ENCODE results near the gene SPANXN3.
"Not testable (repeated sequence)": the region's sequence is repeated elsewhere in the genome, so short reads cannot be mapped to it uniquely, and the experiment has no call there.

Gene SPANXN3

GRCh38 chrX:143517375-143517774, at the start of gene SPANXN3:
Gene SPANXN3 (minus strand): TSS chrX:143517475. CDS start chrX:143517391, 84 bp downstream.
- DNase-seq (ENCODE audit: low read depth), result not testable (repeated sequence)

GRCh38 chrX:143536176-143536575, 18.9 kb upstream of the SPANXN3 start:
- DNase-seq (ENCODE audit: low read depth), result no peak

DNA sequence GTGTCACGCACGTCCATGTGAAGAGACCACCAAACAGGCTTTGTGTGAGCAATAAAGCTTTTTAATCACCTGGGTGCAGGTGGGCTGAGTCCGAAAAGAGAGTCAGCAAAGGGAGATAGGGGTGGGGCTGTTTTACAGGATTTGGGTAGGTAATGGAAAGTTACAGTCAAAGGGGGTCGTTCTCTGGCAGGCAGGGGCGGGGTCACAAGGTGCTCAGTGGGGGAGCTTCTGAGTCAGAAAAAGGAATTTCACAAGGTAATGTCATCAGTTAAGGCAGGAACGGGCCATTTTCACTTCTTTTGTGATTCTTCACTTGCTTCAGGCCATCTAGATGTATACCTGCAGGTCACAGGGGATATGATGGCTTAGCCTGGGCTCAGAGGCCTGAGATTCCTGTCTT, 15.1 kb downstream of the SPANXN3 start:
- not testable (repeated sequence) for DNase-seq (ENCODE audit: low read depth)

DNA sequence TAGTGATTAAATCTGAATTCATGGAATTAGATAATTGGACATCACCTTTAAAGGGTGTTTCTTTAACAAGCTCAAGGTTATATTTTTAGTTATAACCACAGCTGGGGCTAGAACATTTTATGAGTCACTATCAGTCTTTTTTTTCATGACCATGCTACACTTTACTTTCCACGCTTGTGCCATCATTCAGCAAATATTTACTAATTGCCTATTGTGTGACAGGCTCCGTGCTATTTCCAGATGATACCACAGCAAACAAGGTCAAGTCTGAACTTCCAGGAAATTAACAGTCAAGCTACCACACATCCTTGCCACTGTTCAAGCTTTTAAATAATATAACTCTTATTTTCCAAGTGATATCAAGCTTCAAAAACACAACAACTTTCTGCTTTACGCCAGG, 16.5 kb downstream of the SPANXN3 start:
- no peak for DNase-seq (ENCODE audit: low read depth)

DNA sequence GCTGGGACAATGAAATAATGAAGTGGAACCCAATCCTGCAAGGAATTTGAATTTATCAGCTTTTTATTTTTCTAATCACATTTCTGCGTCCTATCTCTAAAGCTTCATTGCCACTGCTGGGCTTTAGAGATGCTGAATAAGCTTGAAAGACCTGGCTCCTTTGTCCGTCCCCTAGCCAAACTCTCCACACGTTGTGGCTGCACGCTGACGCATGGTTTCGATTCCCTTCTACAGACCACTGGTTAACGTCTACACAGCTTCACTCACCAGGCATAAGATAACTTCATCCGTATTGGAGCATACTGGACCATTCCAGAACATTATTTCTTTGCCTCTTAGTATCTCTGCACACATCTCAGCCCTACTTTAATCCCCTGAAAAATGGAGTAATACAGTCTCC, 31.2 kb downstream of the SPANXN3 start:
- no peak for DNase-seq (ENCODE audit: low read depth)

- DNase-seq (ENCODE audit: low read depth), result no peak
These were observed 40.5 kb downstream of the SPANXN3 start for GRCh38 chrX:143476751-143477150.

DNA sequence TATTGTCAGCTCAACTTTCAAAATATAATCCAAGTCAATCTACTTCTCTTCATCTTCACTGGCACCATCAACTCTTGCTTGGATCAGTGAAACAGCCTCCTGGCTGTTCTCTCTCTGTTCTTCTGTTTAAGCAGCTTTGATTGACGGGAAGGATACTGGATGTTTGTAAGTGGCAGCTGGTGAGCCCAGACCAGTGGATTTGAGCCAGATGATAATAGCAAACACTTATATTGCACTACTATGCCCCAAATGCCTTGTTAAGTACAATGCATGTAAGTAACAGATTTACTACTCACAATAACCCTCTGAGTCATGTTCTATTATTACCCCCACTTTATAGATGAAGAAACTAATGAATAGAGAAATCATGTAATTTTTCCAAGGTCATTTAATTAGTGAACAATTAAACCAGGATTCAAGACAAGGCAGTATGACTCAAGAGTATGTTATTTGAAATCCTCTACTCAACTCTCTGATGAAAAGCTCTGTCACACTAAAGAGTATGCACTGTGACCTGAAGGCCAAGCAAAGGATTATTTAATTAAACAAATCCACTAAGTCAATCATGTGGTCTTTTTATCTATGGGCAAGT, 44.8 kb downstream of the SPANXN3 start:
- no peak for DNase-seq (ENCODE audit: low read depth)

DNA sequence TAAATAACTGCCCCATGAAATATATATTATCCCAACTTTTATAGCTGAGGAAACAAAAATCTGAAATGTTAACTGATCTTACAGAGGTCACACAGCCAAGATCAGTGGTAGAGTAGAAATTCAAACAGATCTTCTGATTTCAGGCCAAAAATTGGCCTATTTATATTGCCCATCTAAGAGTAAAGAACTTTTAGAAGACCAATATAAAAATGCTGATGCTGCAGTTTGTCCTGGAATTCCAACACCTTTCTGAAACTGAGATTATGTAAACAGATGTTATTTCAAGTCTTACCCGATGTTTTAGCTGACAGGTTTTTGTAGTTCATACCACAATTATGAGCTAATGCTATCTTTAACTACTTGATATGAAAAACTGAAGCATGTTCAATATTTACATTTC, 51.1 kb downstream of the SPANXN3 start:
- DNase-seq (ENCODE audit: low read depth), result no peak

DNA sequence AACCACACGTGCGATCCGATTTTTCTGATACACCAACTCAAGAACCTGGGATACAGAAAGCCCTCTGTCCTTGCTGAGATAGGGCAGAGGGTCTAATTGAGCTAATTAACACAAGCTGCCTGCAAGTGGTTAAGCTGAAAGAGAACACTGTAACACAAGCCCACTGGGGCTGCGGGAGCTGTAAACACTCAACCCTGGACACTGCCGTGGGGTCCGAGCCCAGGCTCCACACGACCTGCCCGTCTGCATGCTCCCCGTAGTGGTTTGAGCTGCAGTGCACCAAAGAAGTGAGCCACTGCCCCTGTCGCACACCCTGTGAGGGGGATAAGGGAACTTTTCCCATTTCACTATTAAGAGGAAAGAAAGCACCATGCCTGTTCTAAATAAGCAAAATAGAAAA, 54.6 kb downstream of the SPANXN3 start:
- DNase-seq (ENCODE audit: low read depth), result no peak

DNA sequence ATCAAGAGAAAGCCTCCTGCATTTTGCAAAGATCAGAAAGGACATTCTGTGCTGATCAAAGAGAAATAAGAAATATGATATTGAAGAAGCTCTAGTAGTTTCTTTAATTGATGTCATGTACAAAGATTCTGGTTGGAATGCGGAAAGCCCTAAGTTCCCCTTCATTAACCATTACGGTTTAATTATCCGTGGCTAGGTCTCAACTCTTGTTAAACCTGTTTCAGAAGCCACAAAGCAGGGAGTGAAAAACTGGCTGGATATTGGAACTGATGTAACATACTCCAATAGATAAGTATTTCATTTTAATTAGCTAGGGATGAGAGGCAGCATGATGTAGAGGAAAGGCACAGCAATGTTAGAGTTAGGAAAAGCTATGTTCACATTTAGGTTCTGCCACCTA, 55.7 kb downstream of the SPANXN3 start:
- no peak for DNase-seq (ENCODE audit: low read depth)

Measured in T-helper 22 cell (primary cell).